Activated T-cell treated with anti-CD3 and anti-CD28 coated beads for 24 hours (primary cell): ENCODE data around the gene LRP1B.

ENCODE experiments used
- DNase-seq: peaks from one replicate; pipeline ENCODE4 v3.0.0-alpha.2; 2020; ENCODE audit warnings: low read depth

The LRP1B gene

DNA sequence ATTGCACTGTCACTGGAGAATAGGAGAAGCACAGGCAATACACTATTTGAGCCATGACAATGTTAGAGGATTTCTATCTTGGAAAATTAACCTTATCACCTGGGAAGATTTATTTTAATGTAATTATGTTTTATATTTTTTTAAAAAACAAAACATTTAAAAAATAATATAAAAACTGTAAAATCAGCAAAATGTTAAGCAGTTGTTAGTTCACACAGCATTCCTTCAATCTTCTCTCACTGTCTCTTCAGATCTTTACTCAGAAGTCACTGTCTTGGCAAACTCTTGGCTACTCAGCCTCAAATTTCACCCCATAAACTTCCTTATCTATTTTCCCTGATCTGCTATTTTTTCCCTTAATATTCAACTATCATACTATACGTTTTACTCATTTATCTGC, 1322.6 kb downstream of the LRP1B start:
- DNase-seq = no peak

DNA sequence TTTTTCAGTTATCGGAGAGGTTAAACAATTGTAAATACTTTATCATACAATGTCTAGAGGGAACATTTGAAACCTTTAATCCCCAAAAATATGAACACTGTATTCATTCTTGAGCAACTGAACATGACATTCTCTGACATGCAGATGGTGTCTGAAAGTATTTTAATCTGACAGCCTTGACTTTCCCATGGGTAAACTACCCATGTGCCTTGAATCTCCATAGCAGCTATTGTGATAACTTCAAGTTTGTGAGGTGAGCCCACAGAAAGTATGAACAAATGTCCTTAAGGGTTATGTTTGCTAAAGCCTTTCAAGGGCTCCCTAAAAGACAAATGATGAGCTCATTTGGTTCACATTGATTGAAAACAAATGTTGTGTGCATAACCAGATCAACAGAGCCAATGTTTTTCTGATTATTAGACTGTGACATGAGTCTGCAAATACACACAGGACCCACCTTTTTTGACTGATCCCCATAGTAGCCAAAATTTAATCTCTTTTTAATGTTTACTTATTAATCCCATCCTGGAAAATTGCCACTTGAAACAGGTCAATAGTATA, 1326.0 kb downstream of the LRP1B start:
- DNase-seq = no peak

DNA sequence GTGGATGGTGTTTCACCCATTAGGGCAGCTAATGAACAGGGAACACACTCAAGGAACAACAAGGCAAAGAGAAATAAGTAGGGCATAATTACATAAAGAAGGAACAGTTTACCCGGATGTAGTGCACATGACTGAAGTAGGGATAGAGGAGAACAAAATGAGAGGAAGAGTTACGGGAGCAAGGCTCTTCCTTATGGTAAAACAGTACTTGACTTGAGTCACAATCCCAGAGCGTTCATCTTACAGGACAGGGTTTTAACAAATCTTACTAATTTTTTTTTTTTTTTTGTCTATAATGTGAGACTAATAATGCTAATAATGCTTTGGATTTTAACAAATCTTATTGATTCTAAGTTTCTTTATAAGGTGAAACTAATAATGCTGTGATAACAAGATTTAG, 1329.5 kb downstream of the LRP1B start:
- no peak for DNase-seq

DNA sequence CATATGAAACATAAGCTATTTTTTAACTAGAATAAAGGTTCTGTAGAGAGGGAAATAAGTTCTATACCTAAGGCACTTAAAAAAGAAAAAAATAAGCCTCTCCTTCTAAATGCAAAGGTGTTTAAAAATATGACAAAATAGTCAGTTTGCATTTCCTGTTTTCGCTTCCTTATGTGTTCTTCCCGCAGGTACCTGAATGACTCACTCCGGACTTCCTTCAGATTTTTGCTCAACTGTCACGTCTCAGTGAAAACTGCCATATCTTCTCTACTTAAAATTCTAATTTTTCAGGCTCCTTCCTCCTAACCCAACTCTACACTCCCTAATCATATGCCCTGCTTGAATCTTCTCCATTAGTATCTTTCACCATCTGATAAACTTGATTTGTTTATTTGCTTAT, 1333.1 kb downstream of the LRP1B start:
- DNase-seq = no peak

DNA sequence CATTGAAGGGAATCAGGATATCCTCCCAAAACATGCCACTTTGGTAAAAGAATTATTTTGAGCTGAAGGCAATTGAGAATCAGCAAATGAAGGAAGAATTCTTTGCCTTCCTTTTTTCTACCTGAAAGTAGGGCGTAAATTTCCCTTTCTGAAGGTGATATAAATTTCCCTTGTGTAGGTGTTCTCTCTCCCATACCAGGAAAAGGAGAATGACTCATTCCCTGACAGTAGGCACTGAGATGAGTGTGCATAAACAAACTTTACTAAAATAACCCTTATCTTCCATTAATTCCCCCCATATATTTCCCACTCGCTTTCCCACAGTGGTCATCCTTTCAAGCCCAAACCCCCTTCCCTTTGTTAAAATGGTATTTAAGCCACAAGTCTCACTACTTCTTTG, 1339.0 kb downstream of the LRP1B start:
- DNase-seq = no peak

DNA sequence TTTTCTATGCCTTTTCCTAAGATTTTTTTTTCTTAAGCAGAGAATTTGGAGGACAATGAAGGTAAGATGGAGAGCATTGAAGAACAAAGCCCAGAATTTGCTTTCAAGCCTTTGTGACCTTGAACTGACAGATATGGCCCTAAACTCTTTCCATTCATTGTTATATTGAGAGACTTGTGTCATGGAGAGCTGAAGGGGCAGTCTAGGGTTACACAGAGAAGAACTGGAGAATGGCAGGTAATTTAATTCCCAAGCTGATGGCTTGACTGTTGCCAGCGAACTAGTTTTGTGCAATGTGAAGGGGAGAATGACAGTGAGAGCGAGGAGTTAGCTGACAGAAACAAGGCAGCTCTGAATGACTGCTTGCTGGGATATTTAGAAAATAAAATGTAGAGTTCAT, 1344.2 kb downstream of the LRP1B start:
- no peak for DNase-seq

DNA sequence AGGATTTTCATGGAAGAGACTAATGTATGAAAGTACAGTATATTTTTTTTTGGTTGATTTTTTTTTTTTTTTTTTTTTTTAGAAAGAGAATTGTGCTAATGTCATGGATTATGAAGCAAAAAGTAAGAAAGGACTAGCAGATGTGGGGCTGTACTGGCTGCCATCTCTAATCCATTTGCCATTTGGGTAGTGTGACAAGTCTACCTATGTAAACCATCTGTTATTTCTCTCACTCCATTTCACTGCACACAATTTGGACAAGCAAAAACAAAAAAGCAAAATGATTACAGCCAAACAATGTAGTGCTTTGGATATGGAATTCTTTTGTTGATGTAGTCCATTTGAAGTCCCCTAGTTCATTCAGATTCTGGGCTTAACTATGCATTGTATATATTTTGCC, 1355.4 kb downstream of the LRP1B start:
- DNase-seq = no peak

DNA sequence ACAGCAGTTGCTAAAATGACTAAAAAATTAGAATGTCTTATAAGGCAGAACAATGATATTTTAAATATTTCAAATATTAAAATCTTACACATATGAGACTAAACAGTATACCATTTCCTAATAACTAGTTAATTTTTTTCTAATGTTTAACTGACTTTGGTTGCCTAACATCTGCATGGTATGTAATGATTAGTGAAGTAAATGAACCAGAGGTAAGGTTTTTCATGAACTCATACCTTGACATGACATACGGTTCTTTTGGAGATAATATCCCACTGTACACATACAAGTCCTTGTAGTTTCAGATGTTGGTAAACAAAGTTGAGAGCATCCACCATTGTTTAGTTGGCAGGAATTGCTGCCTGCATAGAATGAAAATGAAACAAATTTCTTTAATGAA, 1360.2 kb downstream of the LRP1B start:
- no peak for DNase-seq

DNA sequence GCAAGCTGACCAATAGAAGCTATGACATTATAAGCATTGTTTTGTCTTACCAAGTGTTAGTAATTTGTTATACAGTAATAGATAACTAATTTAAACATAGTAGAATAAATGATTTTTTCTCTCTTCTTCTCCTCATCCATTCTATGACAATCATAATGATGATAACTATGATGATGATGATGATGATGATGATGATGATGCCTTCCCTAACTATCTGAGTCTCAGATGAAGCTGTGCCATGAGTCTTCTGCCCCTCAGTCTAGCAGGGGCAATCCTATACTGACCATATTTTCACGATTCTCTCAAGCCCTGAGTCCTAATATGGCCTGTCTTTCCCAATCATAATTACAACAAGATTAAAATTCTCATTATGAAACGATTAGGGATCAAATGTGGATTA, 1369.0 kb downstream of the LRP1B start:
- no peak for DNase-seq

DNA sequence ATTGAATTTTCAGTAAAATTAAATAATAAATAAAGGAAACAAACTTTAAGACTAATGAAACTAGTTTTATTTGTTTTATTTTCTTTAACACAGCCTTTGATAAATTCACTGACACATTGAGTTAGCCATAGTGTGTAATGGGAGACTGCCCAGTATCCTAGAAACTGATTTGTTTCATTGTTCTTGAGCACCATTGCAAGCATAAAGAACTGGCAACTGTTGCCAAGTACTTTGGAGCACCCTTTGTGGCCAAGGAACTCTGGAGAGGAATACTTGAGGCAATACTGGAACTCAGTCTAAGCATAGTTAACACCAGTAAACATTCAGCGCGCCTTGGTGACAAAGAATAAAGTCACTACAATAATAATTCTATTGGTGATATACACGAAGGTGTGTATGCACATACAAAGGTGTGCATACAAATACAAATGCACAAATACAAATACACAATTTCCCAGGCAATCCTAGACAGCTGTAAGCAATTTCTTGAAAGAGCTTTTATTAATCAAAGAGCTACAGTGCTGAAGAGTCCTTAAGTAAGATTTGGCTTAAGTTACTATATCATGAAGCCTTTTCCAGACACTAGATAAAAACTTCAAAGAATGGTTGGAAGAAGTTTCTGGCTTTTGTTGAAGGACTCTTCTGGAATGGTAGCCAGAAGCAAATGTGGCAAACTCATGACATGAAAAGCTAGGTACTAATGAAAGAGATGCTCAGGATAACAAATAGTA, 1371.2 kb downstream of the LRP1B start:
- DNase-seq = no peak

DNA sequence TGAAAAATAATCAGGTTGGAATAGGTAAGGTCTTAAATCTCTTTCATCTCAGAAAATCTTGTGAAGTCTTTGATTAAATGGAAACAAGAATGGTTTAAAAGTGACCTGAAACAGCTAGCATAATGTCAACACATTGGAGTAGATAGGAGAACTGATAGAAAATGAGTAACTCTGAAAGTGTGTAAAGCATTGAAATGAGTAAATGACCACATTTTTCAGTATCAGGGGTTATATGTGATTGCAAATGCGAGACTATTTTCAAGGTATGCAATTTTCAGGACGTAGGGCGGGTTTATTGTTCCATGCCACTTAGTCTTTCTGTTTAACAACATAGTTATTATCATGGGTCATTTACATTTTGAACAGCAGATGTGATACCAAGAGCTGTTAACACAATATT, 1383.2 kb downstream of the LRP1B start:
- no peak for DNase-seq

DNA sequence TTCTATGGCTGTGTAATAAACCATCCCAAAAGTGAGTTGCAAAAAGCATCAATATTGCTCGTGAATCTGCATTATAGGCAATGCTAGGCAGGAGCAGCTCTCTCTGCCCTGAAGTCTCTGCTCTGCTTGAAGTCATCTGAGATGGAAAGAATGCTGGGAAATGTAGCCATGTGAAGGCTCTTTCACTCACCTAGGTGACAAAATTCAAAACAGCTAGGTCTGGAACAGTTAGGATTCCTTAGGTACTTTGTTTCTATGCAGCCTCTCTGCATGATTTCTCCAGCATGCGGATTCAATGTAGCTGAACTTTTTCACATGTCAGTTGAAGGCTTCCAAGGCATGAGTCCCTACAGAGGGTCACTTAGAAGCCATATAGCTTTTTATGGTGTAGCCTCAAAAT, 1383.7 kb downstream of the LRP1B start:
- DNase-seq = no peak

DNA sequence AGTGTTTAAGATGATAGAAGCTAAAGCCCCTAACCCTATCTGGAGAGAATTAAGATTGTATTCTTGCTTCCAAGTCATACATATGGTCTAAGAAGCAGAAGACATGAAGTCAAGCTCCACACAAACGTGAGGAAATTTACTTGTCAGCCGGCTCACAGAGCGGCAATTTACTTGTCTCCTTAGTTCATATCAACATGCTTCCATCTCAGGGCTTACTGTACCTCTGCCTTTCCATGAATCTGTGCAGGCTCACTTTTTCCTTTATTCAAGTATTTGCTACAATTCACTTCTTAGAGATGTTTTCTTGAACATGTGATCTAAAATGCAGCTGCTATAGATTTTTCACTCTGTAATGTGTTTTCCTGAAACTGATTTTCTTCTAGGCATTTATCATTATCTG, 1386.4 kb downstream of the LRP1B start:
- DNase-seq = no peak

DNA sequence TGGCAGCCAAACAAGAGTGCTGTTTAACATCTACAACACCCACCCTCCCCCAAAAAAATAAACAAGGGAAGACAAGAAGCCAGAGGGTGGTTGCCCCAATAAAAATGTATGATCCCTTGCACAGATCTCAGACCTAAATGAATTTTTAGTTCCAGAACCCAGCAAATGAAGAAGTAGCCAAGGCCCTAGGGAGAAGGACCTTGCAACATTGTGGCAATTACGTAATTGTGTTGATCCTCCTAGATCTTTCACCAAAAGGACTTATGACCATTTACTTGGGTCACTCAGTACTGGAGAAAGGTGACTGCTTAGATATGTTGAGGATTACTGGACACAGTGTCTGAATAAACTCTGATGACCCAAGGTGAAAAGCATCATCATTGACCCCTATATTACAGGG, 1393.8 kb downstream of the LRP1B start:
- no peak for DNase-seq

DNA sequence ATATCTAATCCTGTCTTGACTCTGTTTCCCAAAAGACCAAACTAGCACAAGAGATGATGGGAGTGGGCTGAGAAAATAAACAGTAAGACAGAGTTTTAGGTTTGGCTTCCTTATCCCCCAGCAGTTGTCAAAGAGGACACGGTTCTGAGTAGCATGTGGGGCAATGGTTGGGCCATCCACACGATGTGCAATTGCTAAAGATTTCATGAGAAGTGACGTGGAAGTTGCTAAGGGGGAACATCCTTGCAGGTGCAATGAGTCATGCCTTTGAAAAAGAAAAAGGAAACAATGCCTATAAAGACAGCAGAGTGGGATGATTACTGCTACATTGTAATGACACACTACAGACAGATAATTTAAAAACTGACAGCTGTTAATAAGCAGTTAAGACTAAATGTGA, 1395.8 kb downstream of the LRP1B start:
- DNase-seq = no peak

DNA sequence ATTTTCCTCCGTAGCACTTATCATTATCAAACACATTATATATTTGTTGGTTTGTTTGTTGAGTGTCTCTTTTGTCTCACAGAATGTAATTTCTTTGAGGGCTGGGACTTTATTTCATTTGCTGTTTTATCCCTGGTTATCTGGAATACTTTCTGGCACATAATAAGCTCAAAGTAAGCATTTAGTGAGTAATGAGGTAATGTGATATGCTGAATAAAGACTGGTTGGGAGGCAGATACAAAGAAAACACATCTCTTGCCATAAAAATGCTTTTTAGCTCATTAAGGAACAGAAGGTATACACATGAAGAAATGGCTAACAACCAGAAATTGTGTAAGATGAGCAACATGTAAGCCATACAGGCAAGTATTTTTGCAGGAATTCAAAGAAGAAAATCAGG, 1411.8 kb downstream of the LRP1B start:
- no peak for DNase-seq

DNA sequence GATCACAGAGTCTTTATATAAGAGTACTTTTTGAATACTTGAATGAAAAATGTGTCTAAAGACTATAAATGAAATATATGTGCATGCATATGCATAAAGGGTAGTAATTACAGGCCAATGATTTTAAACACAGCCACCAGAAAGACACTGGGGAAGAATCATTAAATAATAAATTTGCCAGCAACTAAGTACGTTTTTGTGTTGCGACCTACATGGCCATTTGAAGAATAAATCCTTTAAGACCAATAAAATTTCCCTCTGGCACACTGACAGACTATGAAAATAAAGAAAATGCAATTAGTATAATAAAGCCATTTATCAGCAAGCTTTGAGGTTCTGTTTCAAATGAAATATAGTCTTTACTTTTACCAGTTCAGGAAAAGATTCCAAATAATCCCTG, 1413.3 kb downstream of the LRP1B start:
- DNase-seq = no peak

DNA sequence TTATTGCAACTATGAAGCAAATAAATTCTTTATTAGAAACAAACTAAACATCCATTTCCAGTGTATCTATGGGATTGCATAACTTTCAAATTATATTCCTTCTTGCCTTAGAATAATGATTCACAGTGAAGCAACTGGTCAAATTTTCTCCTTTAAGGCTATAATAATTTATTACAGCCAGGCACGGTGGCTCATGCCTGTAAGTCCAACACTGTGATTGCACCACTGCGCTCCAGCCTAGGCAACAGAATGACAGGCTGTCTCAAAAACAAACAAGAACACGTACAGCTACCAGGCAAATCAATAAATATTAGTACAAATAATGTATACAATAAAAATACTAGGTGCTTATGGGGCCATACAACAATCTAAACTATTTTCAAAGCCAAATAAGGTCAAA, 1416.2 kb downstream of the LRP1B start:
- no peak for DNase-seq

DNA sequence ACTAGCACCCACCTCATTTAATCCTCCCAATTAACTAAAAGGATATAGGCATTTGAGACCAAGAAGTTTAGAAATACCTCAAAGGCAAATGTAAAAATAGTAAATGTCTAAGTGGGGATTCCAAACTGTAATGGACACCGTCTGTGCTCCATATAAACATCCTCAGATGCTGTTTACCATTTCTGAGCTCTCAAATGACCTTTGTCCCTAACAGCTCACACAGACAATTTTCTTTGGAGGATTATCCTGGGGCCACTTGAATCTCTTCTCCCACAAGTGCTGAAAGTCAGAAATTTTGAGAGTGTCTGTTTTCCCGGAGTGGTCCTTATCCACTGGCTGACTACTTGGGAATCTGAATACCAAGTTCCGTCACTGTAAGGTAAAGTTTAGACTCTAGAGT, 1418.9 kb downstream of the LRP1B start:
- no peak for DNase-seq

DNA sequence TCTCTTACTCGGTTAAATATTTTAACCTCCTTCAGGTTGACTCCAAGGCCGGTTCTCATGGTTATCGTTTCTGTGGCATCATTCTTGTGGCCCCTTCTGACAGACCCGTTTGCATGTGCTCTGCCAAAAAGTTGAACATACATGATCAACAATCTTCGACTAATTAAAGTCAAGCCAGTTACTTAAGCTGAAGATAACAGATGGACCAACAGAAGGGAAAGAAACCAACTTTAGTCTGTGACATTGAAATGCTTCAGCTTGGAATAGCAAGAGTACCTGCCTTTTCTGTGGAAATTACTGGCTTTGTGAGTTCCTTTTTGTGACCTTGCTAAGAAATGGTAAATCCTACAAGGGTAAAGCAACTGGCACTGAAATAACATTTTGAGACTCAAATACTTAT, 1429.1 kb downstream of the LRP1B start:
- no peak for DNase-seq

DNA sequence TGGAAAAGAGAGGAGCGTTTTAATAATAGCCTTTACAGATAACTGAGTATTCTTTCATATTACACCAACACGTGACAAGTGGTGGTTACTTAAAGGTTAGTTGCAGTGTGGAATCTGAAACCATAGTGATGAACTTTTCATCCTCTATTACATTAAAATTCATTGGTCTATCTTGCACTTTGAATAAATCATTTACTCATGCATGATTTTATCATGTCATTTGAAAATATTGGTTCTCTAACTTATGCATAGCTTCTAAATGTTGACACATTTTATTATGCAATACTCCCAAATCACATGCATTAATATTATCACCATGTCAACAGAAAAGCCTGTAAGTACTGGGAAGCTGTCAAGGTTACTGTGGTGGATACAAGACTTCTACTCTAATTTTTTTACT, 1432.2 kb downstream of the LRP1B start:
- no peak for DNase-seq

DNA sequence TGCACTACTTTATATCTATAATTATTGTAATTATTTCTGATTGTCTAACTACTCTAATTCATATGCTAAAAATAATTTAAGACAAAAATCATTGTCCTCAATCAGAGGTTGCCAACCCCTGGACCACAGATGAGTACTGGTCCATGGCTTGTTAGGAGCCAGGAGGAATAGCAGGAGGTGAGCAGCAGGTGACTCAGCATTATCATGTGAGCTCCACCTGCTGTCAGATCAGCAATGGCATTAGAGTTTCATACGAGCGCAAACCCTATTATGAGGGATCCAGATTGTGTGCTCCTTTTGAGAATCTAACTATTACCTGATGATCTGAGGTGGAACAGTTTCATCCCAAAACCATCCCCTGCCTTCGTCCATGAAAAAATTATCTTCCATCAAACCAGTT, 1434.4 kb downstream of the LRP1B start:
- DNase-seq = no peak

DNA sequence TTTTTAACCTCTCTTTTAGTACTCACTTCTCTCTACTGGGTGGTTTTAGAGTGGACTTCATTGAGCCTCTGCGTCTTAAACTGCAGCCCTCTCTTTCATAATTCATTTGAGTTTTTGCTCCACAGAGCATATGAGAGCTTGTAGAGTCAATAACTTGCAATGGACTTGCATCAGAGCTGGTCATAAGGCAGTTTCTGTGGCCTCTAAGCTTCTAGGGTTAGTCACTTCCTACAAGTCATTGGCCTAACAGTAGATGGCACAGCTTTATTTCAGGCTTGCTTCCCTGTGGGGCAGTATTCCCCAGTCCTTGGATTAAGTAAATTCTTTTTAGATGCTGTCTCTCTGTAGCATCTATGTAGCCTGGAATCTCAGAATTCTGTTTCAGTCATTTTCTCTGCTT, 1435.7 kb downstream of the LRP1B start:
- DNase-seq = no peak

DNA sequence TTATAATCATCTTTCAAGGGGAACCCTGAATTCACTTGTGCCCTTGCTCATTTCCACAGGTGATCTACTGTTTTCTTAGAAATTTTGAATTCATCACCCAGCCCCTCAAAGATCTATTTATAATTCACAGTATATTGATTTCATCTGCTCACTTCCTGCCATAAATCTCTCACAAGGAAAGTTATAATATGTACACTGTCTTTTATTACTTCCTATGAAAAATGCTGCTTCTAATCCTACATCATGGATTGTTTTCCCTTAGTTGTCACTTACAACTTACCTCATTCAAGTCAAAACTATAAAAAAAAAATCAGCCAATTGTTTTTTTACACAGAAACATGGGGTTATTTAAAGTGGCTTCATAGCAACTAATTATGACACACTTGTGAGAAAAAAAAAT, 1443.0 kb downstream of the LRP1B start:
- no peak for DNase-seq
